Uterus (tissue), 4 donors: ENCODE data around the gene KLHDC7B. TPM values are rescaled to one million over a fixed set of nuclear protein-coding genes. Genes with fewer than 3 reads are reported as not detected.

Source experiments
- DNase-seq, 2 donors: peaks; one replicate each; pipeline ENCODE4 v3.0.0-alpha.2; 2019 to 2020
- H3K27ac ChIP-seq, 2 donors: fragments of 200-600 bp; sonication (generic); 1 replicate in 1 of 2; 2 replicates in 1 of 2; pipeline ENCODE4 v1.5.1; 2016 to 2018
- H3K27me3 ChIP-seq, 2 donors: fragments of 200-600 bp; sonication (generic); one replicate each; pipeline ENCODE4 v1.5.1; 2018 to 2019; ENCODE audit warnings: control low read depth in 1 of 2
- H3K36me3 ChIP-seq, 2 donors: fragments of 200-600 bp; sonication (generic); one replicate each; pipeline ENCODE4 v1.5.1; 2019; ENCODE audit warnings: control low read depth in 1 of 2
- H3K4me1 ChIP-seq, 2 donors: fragments of 200-600 bp; sonication (generic); one replicate each; pipeline ENCODE4 v1.5.1; 2018 to 2019; ENCODE audit warnings: control low read depth in 1 of 2
- H3K4me3 ChIP-seq, 2 donors: fragments of 200-600 bp; sonication (generic); 1 replicate in 1 of 2; 2 replicates in 1 of 2; pipeline ENCODE4 v1.5.1; 2018 to 2019; ENCODE audit warnings: mild to moderate bottlenecking in 1 of 2
- H3K9me3 ChIP-seq, 2 donors: fragments of 200-600 bp; sonication (generic); one replicate each; pipeline ENCODE4 v1.5.1; 2019; ENCODE audit warnings: control low read depth in 1 of 2
- CTCF ChIP-seq, 4 experiments: fragments of 200-600 bp in 2 of 4; fragments of 450-650 bp in 2 of 4; sonication (generic) in 2 of 4; IDR thresholded peaks; one replicate each; pipeline ENCODE4 v1.5.1; 2016 to 2019; ENCODE audit warnings: antibody characterized with exemption in 4 of 4, mild to moderate bottlenecking in 2 of 4, moderate library complexity in 1 of 4
- POLR2A ChIP-seq, 2 donors: fragments of 450-650 bp; IDR thresholded peaks; one replicate each; pipeline ENCODE4 v1.6.1; 2016; ENCODE audit warnings: antibody characterized with exemption in 2 of 2, mild to moderate bottlenecking in 1 of 2, moderate library complexity in 1 of 2
- intact Hi-C: fragments of 100-400 bp; cut with DNase I; formaldehyde crosslinking; loops from one replicate; pipeline ENCODE4 v1.15.1; 2023; ENCODE audit warnings: low total_unique reads
- total RNA-seq, 4 donors: library from RNA; depleted of rRNA in 3 of 4; stranded (reverse); fragments of >200 nt in 3 of 4; gene quantifications; one replicate each; pipeline versions ENCODE4 v1.1.0 to v1.2.4, GENCODE V29; 2014 to 2023
- donor health status: DM: yes; HTN: yes; CAD: no.

The KLHDC7B gene
- total RNA-seq, 4 donors from 2014 or later = not detected

- DNase-seq = no peak
- Histone ChIP-seq H3K36me3 (no peaks in the 10 kb centered on the region), H3K4me3 (peak overlapping the region; percentile 59 to 78), H3K27ac (peak overlapping the region; percentile 87 to 90), H3K9me3 (no peaks in the 10 kb centered on the region), H3K27me3 (no peaks in the 10 kb centered on the region), H3K4me1 (peaks cover 3 to 13% of the 10 kb centered on the region in 2 donors)
- intact Hi-C loops = loop anchor here (10.0 kb wide), 1 partner anchor 234 kb away; the partner anchor contains the start of gene MAPK11
- no peak for TF ChIP-seq CTCF (IDR thresholded peaks at IDR 0.05)
- no peak for TF ChIP-seq POLR2A (IDR thresholded peaks at IDR 0.05)
Observed at GRCh38 chr22:50508897-50509296, 36.8 kb upstream of the KLHDC7B start.

DNA sequence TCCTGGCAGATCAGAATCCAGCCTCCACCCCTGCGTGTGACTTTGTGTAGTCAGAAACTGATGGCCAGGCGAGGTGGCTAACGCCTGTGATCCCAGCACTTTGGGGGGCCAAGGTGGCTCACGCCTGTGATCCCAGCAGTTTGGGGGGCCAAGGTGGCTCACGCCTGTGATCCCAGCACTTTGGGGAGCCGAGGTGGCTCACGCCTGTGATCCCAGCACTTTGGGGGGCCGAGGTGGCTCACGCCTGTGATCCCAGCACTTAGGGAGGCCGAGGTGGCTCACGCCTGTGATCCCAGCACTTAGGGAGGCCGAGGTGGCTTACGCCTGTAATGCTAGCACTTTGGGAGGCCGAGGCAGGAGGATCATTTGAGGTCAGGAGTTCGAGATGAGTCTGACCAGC, 32.5 kb upstream of the KLHDC7B start:
- TF ChIP-seq CTCF (IDR thresholded peaks at IDR 0.05) (no peak), POLR2A (IDR thresholded peaks at IDR 0.05) (no peak)
- Histone ChIP-seq H3K4me3 (no peak overlapping the region), H3K9me3 (no peaks in the 10 kb centered on the region), H3K4me1 (no peaks in the 10 kb centered on the region), H3K27me3 (no peaks in the 10 kb centered on the region), H3K27ac (no peak overlapping the region), H3K36me3 (no peaks in the 10 kb centered on the region)
- intact Hi-C loops = loop anchor here (5.0 kb wide), 1 partner anchor 39 kb away; no protein-coding TSS in a partner anchor
- no peak for DNase-seq

- TF ChIP-seq POLR2A (IDR thresholded peaks at IDR 0.05) (no peak), CTCF (IDR thresholded peaks at IDR 0.05) (no peak)
- Histone ChIP-seq H3K9me3 (no peaks in the 10 kb centered on the region), H3K4me3 (no peak overlapping the region), H3K27me3 (no peaks in the 10 kb centered on the region), H3K36me3 (no peaks in the 10 kb centered on the region), H3K27ac (no peak overlapping the region), H3K4me1 (no peaks in the 10 kb centered on the region)
- DNase-seq = no peak
- intact Hi-C loops = no loop called here
Observed at GRCh38 chr22:50516068-50516467, 29.6 kb upstream of the KLHDC7B start.

DNA sequence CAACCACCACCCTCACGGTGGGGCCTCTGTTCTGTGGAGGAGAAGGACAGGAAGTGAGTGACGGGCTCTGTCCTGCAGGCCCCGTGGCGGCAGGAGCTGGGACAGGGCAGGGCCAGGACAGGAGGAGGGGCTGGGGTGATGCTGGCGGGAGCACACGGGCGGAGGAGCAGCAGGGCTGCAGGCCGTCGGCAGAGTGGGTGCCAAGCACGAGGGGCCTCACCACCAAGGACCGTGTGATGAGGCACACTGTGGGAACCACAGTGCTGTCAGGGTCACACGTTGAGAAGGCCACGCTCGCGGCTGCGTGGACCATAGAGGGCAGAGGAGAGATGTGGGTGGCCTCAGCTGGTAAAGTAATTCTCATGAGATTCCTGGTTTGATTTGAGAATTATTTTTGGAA, 28.8 kb upstream of the KLHDC7B start:
- H3K36me3 ChIP-seq = no peaks in the 10 kb centered on the region
- no peak overlapping the region for H3K27ac ChIP-seq
- intact Hi-C loops = no loop called here
- TF ChIP-seq CTCF (IDR thresholded peaks at IDR 0.05) (no peak), POLR2A (IDR thresholded peaks at IDR 0.05) (no peak)
- no peaks in the 10 kb centered on the region for H3K9me3 ChIP-seq
- H3K27me3 ChIP-seq = no peaks in the 10 kb centered on the region
- no peaks in the 10 kb centered on the region for H3K4me1 ChIP-seq
- no peak for DNase-seq
- no peak overlapping the region for H3K4me3 ChIP-seq

DNA sequence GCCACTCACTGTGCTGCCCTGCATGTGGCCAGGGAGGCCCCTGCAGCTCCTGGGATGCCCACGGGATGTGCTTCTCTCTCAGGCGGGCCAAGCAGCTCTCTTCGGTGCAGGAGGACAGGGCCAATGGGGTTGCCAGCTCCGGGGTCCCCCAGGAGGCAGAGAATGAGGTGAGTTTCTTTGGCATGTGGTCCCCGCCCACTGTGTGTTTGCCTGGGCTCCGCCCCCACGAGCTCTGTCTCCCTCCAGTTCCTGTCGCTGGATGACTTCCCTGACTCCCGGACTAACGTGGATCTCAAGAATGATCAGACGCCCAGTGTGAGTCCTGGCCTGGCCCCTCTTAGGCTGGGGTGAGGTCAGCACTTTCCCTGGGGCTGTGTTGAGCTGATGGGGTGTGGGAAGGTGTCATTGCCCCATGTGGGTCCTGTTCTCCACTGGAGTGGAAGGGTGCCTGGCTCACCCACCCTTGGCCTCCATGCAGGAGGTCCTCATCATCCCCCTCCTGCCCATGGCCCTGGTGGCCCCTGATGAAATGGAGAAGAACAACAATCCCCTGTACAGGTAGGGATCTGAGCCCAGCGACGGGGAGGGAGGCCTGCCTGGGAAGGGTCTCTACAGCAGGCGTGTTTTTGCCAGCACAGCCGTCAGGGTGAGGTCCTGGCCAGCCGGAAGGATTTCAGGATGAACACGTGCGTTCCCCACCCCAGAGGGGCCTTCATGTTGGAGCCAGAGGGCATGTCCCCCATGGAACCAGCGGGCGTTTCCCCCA, 28.0 kb upstream of the KLHDC7B start:
- Histone ChIP-seq H3K27me3 (no peaks in the 10 kb centered on the region), H3K4me1 (no peaks in the 10 kb centered on the region), H3K4me3 (no peak overlapping the region), H3K27ac (no peak overlapping the region), H3K9me3 (no peaks in the 10 kb centered on the region), H3K36me3 (no peaks in the 10 kb centered on the region)
- intact Hi-C loops = no loop called here
- DNase-seq = no peak
- no peak for TF ChIP-seq POLR2A (IDR thresholded peaks at IDR 0.05)
- TF ChIP-seq CTCF (IDR thresholded peaks at IDR 0.05) = no peak
